HG03139 (cell line): ENCODE data around the gene CYP26C1.

ENCODE experiments used
- ATAC-seq: cut with Tn5 transposase; IDR thresholded peaks from one replicate; pipeline ENCODE4 v1.9.1; 2021; ENCODE audit not compliant: unreplicated experiment

The CYP26C1 gene

GRCh38 chr10:93103953-93104352 is 43.4 kb downstream of the CYP26C1 start:
- no peak for ATAC-seq

- no peak for ATAC-seq
Measured at GRCh38 chr10:93106631-93107072, 46.1 kb downstream of the CYP26C1 start.

GRCh38 chr10:93110472-93111146 is 50.0 kb downstream of the CYP26C1 start:
- ATAC-seq: no peak

GRCh38 chr10:93113042-93113441 is 52.4 kb downstream of the CYP26C1 start:
- ATAC-seq: no peak

GRCh38 chr10:93115661-93116383 is 55.2 kb downstream of the CYP26C1 start:
- no peak for ATAC-seq
